Pancreas (tissue), 10 donors: ENCODE data around the gene DLGAP1. TPM values are rescaled to one million over a fixed set of nuclear protein-coding genes. Genes with fewer than 3 reads are reported as not detected.
"Not testable (repeated sequence)": the region's sequence is repeated elsewhere in the genome, so short reads cannot be mapped to it uniquely, and the experiment has no call there.

Experiments
- ATAC-seq, 4 donors: fragments of 200-7000 bp; cut with Tn5 transposase; one replicate each; pipeline versions ENCODE4 v1.8.0 to v1.9.1; 2020; ENCODE audit warnings: mild to moderate bottlenecking in 4 of 4, moderate library complexity in 4 of 4
- DNase-seq, 6 donors: peaks; one replicate each; pipeline ENCODE4 v3.0.0-alpha.2; 2020
- FAIRE-seq: peaks from 2 replicates; lab custom pipeline; 2012; peaks lifted over from hg19 to GRCh38; lab: Jason Lieb, UNC
- H3K27ac ChIP-seq, 4 donors: fragments of 200-600 bp; sonication (generic); 1 replicate in 3 of 4; 2 replicates in 1 of 4; pipeline versions ENCODE4 v1.5.0 to v1.8.0; 2020
- H3K27me3 ChIP-seq, 4 donors: fragments of 200-600 bp; one replicate each; pipeline ENCODE4 v1.8.0; 2021
- H3K36me3 ChIP-seq, 3 donors: fragments of 200-600 bp; sonication (generic) in 1 of 3; one replicate each; pipeline versions ENCODE4 v1.5.0 to v1.8.0; 2020 to 2021
- H3K4me1 ChIP-seq, 3 donors: fragments of 200-600 bp; one replicate each; pipeline ENCODE4 v1.8.0; 2021
- H3K4me3 ChIP-seq, 4 donors: fragments of 200-600 bp; sonication (generic) in 2 of 4; one replicate each; pipeline versions ENCODE4 v1.5.0 to v1.8.0; 2020 to 2021
- H3K9me3 ChIP-seq, 4 donors: fragments of 200-600 bp; one replicate each; pipeline ENCODE4 v1.8.0; 2021
- CTCF ChIP-seq, 4 donors: fragments of 200-600 bp; sonication (generic) in 3 of 4; IDR thresholded peaks; one replicate each; pipeline versions ENCODE4 v1.5.0 to v1.8.0; 2021; ENCODE audit warnings: antibody characterized with exemption in 4 of 4
- WGBS, 2 donors: extraction: QIAGEN DNeasy Blood & Tissue Kit; methylation state at CpG; one replicate each; pipeline ENCODE4 v1.1.7; 2013; 5-methylcytosine and 5-hydroxymethylcytosine counted together
- intact Hi-C, 3 donors: fragments of 100-400 bp; cut with DNase I; formaldehyde crosslinking; loops; one replicate each; pipeline versions ENCODE4 v1.11.1 to v1.14.2; 2022
- polyA plus RNA-seq, 2 donors: library from polyadenylated mRNA; stranded (reverse); fragments of 200-250 nt; gene quantifications; one replicate each; pipeline ENCODE4 v1.2.3, GENCODE V29; 2013
- total RNA-seq, 6 donors: library from RNA; stranded (reverse); fragmentation: NEBNext Ultra II Directional in 4 of 6; extraction: Animal tissue kit (Norgen Biotek cat#: 25700) in 4 of 6; gene quantifications; one replicate each; pipeline versions ENCODE4 v1.2.1 to v1.2.4, GENCODE V29; 2021 to 2023
- donor health status: healthy with polysubstance abuse.
- donor health status: DM: no; HTN: no; CAD: no; lungs with moderate emphysema.
- donor health status: DM: no; HTN: no; CAD: no.
- donor health status: control.
- donor health status: control.
- donor health status: Bipolar disorder and iron deficiency.
- donor health status: DM: yes; HTN: yes; CAD: no.
- donor health status: DM: no; HTN: no; CAD: no.
- donor health status: DM: no; HTN: no; CAD: no.
- donor health status: DM: yes; HTN: yes; CAD: no.

The DLGAP1 gene
- total and polyA plus RNA-seq, 8 donors: 0.12 to 0.62 (median 0.30) TPM; not detected in 2

GRCh38 chr18:3472681-3473544 is 982.2 kb downstream of the DLGAP1 start:
- Histone ChIP-seq H3K36me3 (no peaks in the 10 kb centered on the region), H3K4me3 (no peak overlapping the region), H3K4me1 (no peaks in the 10 kb centered on the region), H3K9me3 (no peaks in the 10 kb centered on the region), H3K27ac (no peak overlapping the region), H3K27me3 (no peaks in the 10 kb centered on the region)
- DNase-seq (no peak), ATAC-seq (no peak), FAIRE-seq (no peak)
- TF ChIP-seq CTCF (IDR thresholded peaks at IDR 0.05): no peak
- WGBS, 2 donors: 71 to 77% methylated on average over 18 of the region's 18 CpGs
- intact Hi-C loops: no loop called here

GRCh38 chr18:3472121-3472520 is 983.0 kb downstream of the DLGAP1 start:
- ATAC-seq, DNase-seq, H3K27me3 ChIP-seq, H3K4me3 ChIP-seq, H3K36me3 ChIP-seq, intact Hi-C loops, FAIRE-seq, H3K9me3 ChIP-seq, H3K27ac ChIP-seq, H3K4me1 ChIP-seq: not testable (repeated sequence)
- WGBS, 2 donors: 83 to 87% methylated on average over 3 of the region's 3 CpGs

- WGBS, 2 donors: 37 to 47% methylated on average over 3 of the region's 3 CpGs
- Histone ChIP-seq H3K4me3 (no peak overlapping the region), H3K27me3 (no peaks in the 10 kb centered on the region), H3K27ac (no peak overlapping the region), H3K4me1 (no peaks in the 10 kb centered on the region), H3K36me3 (no peaks in the 10 kb centered on the region), H3K9me3 (no peaks in the 10 kb centered on the region)
- ATAC-seq (no peak), FAIRE-seq (no peak), DNase-seq (no peak)
- intact Hi-C loops: no loop called here
- no peak for TF ChIP-seq CTCF (IDR thresholded peaks at IDR 0.05)
These were observed 983.9 kb downstream of the DLGAP1 start for GRCh38 chr18:3471141-3471648.

GRCh38 chr18:3468833-3469232 is 986.3 kb downstream of the DLGAP1 start:
- peak in 2 of 4 donors; percentile 41 to 59 for ATAC-seq
- H3K9me3 ChIP-seq: no peaks in the 10 kb centered on the region
- no peak for TF ChIP-seq CTCF (IDR thresholded peaks at IDR 0.05)
- H3K27me3 ChIP-seq: no peaks in the 10 kb centered on the region
- H3K27ac ChIP-seq: no peak overlapping the region
- no peak for DNase-seq
- H3K4me3 ChIP-seq: no peak overlapping the region
- intact Hi-C loops: no loop called here
- no peaks in the 10 kb centered on the region for H3K4me1 ChIP-seq
- WGBS, 2 donors: 79 to 89% methylated on average over 8 of the region's 8 CpGs
- no peak for FAIRE-seq
- no peaks in the 10 kb centered on the region for H3K36me3 ChIP-seq

- 95 to 99% methylated on average over 9 of the region's 9 CpGs for WGBS, 2 donors
- DNase-seq (no peak), FAIRE-seq (no peak), ATAC-seq (no peak)
- H3K4me3 ChIP-seq: no peak overlapping the region
- no peak overlapping the region for H3K27ac ChIP-seq
- H3K36me3 ChIP-seq: no peaks in the 10 kb centered on the region
- no peaks in the 10 kb centered on the region for H3K27me3 ChIP-seq
- no peak for TF ChIP-seq CTCF (IDR thresholded peaks at IDR 0.05)
- intact Hi-C loops: no loop called here
- no peaks in the 10 kb centered on the region for H3K9me3 ChIP-seq
- H3K4me1 ChIP-seq: no peaks in the 10 kb centered on the region
These were observed 986.9 kb downstream of the DLGAP1 start for GRCh38 chr18:3468066-3468705.
